HFFc6 (cell line): ENCODE measurements around the gene ZNF691. TPM values are rescaled to one million over a fixed set of nuclear protein-coding genes. Genes with fewer than 3 reads are reported as not detected.

Experiments used
- DNase-seq: peaks from one replicate; pipeline ENCODE4 v3.0.0-alpha.2; 2018
- H3K27ac Mint-ChIP-seq: 2 replicates; pipeline ENCODE4 v1.8.0; 2020; ENCODE audit warnings: mild to moderate bottlenecking, mixed read lengths
- H3K27me3 Mint-ChIP-seq: 2 replicates; pipeline ENCODE4 v1.8.0; 2021; ENCODE audit warnings: mild to moderate bottlenecking, moderate library complexity, mixed read lengths; ENCODE audit not compliant: insufficient read depth
- H3K36me3 Mint-ChIP-seq: 2 replicates; pipeline ENCODE4 v1.8.0; 2021; ENCODE audit warnings: low read depth, mixed read lengths
- H3K4me1 Mint-ChIP-seq: 2 replicates; pipeline ENCODE4 v1.8.0; 2020; ENCODE audit warnings: low read depth, mixed read lengths
- H3K4me3 Mint-ChIP-seq: 2 replicates; pipeline ENCODE4 v1.8.0; 2020; ENCODE audit warnings: mild to moderate bottlenecking, moderate library complexity, mixed read lengths
- H3K9me3 Mint-ChIP-seq: 2 replicates; pipeline ENCODE4 v1.8.0; 2020; ENCODE audit warnings: mild to moderate bottlenecking, mixed read lengths
- long read RNA-seq: library from polyadenylated mRNA; unstranded; transcript quantifications from one replicate; pipeline ENCODE4 v2.0.0, GENCODE V29; 2019
- total RNA-seq, 6 experiments: library from RNA; stranded (reverse); fragmentation: NEBNext Ultra II Directional; extraction: Animal tissue kit (Norgen Biotek cat#: 25700); gene quantifications; 2 replicates in 1 of 6; 3 replicates in 5 of 6; pipeline ENCODE4 v1.2.3, GENCODE V29; 2021
- TF ChIP-seq, protein P1 (sequence below): fragments of 200-600 bp; sonication (generic); IDR thresholded peaks from 2 replicates; pipeline ENCODE4 v1.5.0; 2021; ENCODE audit warnings: antibody characterized with exemption, mild to moderate bottlenecking

Gene ZNF691, protein sequence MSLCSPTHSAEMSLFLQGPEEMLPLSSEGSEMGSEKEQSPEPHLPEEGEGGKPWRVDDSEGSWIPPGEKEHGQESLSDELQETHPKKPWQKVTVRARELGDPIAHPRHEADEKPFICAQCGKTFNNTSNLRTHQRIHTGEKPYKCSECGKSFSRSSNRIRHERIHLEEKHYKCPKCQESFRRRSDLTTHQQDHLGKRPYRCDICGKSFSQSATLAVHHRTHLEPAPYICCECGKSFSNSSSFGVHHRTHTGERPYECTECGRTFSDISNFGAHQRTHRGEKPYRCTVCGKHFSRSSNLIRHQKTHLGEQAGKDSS
- total RNA-seq = 1 to 10 TPM; 4.3 to 5.8 (median 5.4) TPM
- long read RNA-seq, partial matches to known transcripts = 1 of 6 reads
- long read RNA-seq, other reads (novel, unspliced or antisense) = 1 of 6 reads

DNA sequence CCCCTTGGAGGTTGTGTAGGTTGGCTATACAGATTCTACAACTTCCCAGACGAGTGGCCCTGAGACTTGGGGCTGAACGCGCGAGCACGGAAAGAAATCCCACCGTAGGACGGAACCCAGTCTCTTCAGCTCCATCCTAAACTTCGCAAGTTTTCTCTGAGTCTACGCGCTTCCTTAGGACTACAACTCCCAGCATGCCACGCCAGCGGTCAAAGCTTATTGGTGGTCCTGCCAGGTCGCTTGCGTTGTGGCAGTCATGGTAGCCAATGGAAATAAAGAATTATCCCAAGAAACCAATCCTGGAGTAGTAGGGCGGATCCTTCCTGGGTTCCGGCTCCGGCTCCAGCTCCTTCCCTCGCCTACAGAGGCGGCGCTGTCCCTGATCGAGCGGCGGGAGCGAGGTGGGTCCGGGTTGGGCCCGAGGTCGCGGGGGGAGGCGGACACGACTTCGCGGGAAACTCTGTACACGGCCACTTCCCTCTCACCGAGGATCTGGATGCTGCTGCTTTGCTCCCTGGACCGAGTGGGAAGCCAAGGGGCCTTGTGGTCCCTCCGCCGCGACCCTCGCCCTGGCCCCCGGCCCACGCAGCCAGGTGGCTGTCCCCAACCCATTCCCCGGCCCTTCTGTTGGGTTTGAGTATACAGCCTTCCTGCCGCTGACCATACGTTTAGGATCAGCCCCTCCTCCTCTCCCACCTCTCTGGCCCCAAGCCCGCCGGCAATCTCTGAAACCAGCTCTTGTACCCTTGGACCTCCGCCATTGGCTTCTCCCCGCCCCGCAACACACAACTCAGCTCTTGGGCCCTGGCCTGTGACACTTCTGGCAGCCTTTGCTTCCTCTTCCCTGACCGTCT is at the start of gene ZNF691:
Gene ZNF691, plus strand, starts transcription at position 357 of the 854 bp plus-strand sequence. CDS start 3,046 bp downstream, outside the sequence.
- TF ChIP-seq, protein P1, sequence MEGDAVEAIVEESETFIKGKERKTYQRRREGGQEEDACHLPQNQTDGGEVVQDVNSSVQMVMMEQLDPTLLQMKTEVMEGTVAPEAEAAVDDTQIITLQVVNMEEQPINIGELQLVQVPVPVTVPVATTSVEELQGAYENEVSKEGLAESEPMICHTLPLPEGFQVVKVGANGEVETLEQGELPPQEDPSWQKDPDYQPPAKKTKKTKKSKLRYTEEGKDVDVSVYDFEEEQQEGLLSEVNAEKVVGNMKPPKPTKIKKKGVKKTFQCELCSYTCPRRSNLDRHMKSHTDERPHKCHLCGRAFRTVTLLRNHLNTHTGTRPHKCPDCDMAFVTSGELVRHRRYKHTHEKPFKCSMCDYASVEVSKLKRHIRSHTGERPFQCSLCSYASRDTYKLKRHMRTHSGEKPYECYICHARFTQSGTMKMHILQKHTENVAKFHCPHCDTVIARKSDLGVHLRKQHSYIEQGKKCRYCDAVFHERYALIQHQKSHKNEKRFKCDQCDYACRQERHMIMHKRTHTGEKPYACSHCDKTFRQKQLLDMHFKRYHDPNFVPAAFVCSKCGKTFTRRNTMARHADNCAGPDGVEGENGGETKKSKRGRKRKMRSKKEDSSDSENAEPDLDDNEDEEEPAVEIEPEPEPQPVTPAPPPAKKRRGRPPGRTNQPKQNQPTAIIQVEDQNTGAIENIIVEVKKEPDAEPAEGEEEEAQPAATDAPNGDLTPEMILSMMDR = peak; percentile 71
- H3K4me3 Mint-ChIP-seq = peak within 1 kb of the TSS; percentile 98
- H3K27ac Mint-ChIP-seq = peak within 1 kb of the TSS; percentile 93
- peaks cover 47% of the 10 kb centered on the region for H3K4me1 Mint-ChIP-seq
- peak; percentile 97 for DNase-seq
- H3K36me3 Mint-ChIP-seq = peaks cover 32% of the 10 kb centered on the region
- H3K27me3 Mint-ChIP-seq = no peaks in the 10 kb centered on the region
- H3K9me3 Mint-ChIP-seq = no peaks in the 10 kb centered on the region

DNA sequence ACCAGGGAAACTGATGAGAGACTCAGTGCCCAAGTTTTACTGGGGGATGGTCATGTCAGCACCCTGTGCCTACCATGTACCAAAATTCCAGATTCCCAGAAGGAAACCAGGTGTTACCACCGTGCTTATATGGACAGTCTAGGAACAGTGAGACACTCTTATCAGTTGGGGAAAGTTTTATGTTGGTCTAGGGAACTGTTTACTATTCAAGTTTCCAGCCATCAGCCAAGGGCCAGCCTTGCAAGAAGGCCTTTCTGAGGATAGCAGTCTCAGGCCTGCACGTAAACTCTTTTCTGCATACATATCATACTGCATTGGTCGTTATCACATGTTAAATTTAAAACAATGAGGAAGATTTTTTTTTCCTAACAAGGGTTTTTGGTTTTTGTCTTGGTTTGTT is 49.0 kb upstream of the ZNF691 start:
- Mint-ChIP-seq H3K27me3 (peaks cover 12% of the 10 kb centered on the region), H3K36me3 (no peaks in the 10 kb centered on the region), H3K4me1 (peaks cover 7% of the 10 kb centered on the region), H3K4me3 (no peak overlapping the region), H3K9me3 (no peaks in the 10 kb centered on the region), H3K27ac (no peak overlapping the region)
- DNase-seq = no peak
- TF ChIP-seq, protein P1 = no peak

DNA sequence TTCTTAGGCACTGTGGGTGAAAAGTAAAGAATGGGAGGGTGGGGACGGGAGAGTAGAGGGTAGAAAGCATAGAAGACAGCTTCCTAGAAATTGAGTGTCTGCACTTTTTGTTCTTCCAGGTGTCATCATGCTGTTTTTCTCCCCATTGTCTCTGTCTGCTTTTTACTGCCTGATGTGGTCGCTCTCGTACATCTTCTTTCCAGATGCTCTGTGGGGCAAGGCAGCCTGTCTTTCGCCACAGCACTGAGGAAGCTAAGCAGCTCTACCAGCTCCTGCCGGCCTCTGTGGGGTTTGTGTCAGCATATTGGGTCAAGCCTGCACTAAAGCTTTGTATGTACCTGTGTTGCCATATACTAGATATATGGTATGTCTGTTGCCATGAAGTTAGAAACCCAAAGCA is 48.4 kb upstream of the ZNF691 start:
- DNase-seq = no peak
- peaks cover 12% of the 10 kb centered on the region for H3K27me3 Mint-ChIP-seq
- H3K4me3 Mint-ChIP-seq = no peak overlapping the region
- H3K27ac Mint-ChIP-seq = no peak overlapping the region
- H3K36me3 Mint-ChIP-seq = no peaks in the 10 kb centered on the region
- no peaks in the 10 kb centered on the region for H3K9me3 Mint-ChIP-seq
- TF ChIP-seq, protein P1 = no peak
- peaks cover 7% of the 10 kb centered on the region for H3K4me1 Mint-ChIP-seq

DNA sequence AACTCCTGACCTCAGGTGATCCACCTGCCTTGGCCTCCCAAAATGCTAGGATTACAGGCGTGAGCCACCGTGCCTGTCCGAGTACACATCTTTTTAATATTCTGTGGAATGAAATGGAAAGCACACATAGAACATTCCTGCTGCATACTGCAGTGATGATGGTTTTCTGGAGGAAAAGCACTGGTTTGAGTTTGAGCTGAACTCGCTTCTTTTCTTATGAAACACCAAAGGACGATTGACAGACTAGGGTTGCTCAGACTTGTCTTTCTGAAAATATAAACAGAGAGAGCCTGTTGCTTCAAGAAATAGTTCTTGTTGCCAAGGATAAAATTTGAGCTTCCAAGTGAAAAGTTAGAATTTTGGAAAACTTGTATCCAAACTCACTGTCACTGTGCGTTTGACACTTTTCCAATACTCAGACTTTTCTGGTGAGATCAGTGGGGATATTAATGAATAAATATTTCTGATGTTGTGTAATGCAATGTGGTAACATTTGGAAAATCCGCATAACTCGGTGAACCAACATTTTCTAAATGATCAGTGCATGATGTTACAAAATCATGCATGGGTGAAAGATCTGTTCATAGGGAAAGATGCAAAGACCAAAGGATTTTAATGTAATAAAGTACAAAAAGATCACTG is 44.5 kb upstream of the ZNF691 start:
- H3K4me1 Mint-ChIP-seq = peaks cover 21% of the 10 kb centered on the region
- TF ChIP-seq, protein P1 = no peak
- H3K4me3 Mint-ChIP-seq = no peak overlapping the region
- H3K36me3 Mint-ChIP-seq = peaks cover 7% of the 10 kb centered on the region; the same call in 1 of the 2 replicates
- H3K27ac Mint-ChIP-seq = no peak overlapping the region; the same call in none of the 2 replicates
- peaks cover 9% of the 10 kb centered on the region for H3K27me3 Mint-ChIP-seq
- DNase-seq = peak; percentile 25
- H3K9me3 Mint-ChIP-seq = no peaks in the 10 kb centered on the region

DNA sequence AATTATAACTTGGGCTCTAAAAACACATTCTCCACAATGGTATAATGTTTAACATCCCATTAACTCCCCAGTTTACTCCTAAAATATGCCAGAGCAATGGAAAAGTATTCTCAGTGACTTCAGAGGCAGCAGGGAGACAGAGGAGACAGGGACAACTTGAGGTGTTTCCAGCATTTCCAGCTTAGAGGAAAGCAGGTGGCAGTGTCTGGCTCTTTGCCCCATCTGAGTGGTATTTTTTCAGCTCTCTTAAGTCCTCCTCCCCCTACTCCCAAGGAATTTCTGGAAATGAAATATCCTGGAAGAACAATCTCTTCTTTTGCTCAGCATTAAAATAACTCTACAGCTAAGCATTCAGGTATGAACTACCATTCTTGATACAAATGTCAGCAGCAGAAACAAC is 40.2 kb upstream of the ZNF691 start:
- H3K27ac Mint-ChIP-seq = peak overlapping the region; percentile 21; the same call in 1 of the 2 replicates
- TF ChIP-seq, protein P1 = no peak
- peaks cover 31% of the 10 kb centered on the region for H3K4me1 Mint-ChIP-seq
- H3K9me3 Mint-ChIP-seq = no peaks in the 10 kb centered on the region
- H3K36me3 Mint-ChIP-seq = peaks cover 7% of the 10 kb centered on the region; the same call in 1 of the 2 replicates
- peaks cover 2% of the 10 kb centered on the region for H3K27me3 Mint-ChIP-seq
- DNase-seq = no peak
- no peak overlapping the region for H3K4me3 Mint-ChIP-seq
